Parathyroid adenoma (tissue), 2 donors: ENCODE results near the gene PIGV.

Experiments used
- H2AFZ ChIP-seq: fragments of 300-600 bp; sonication (generic); one replicate; pipeline ENCODE4 v1.7.0; 2017; ENCODE audit warnings: antibody characterized with exemption, mild to moderate bottlenecking
- H3K27ac ChIP-seq: fragments of 300-600 bp; sonication (generic); one replicate; pipeline ENCODE4 v1.7.0; 2017
- H3K27me3 ChIP-seq: fragments of 300-600 bp; sonication (generic); one replicate; pipeline ENCODE4 v1.7.0; 2017; ENCODE audit warnings: low read length; ENCODE audit not compliant: control insufficient read depth, insufficient read depth
- H3K36me3 ChIP-seq: fragments of 300-600 bp; sonication (generic); one replicate; pipeline ENCODE4 v1.7.0; 2017; ENCODE audit warnings: low read length; ENCODE audit not compliant: control insufficient read depth, insufficient read depth
- H3K4me1 ChIP-seq: fragments of 300-600 bp; sonication (generic); one replicate; pipeline ENCODE4 v1.7.0; 2017; ENCODE audit warnings: control low read depth
- H3K4me2 ChIP-seq: fragments of 300-600 bp; sonication (generic); one replicate; pipeline ENCODE4 v1.7.0; 2017; ENCODE audit warnings: low read length
- H3K4me3 ChIP-seq: fragments of 300-600 bp; sonication (generic); one replicate; pipeline ENCODE4 v1.7.0; 2017; ENCODE audit warnings: low read depth, low read length
- H3K79me2 ChIP-seq: fragments of 300-600 bp; sonication (generic); one replicate; pipeline ENCODE4 v1.7.0; 2017; ENCODE audit warnings: control low read depth
- H3K9ac ChIP-seq: fragments of 300-600 bp; sonication (generic); one replicate; pipeline ENCODE4 v1.7.0; 2017; ENCODE audit warnings: mild to moderate bottlenecking
- H3K9me3 ChIP-seq: fragments of 300-600 bp; sonication (generic); one replicate; pipeline ENCODE4 v1.7.0; 2017; ENCODE audit warnings: low read length; ENCODE audit not compliant: control insufficient read depth
- TF ChIP-seq, protein P1 (sequence below): fragments of 300-600 bp; sonication (generic); IDR thresholded peaks from one replicate; pipeline ENCODE4 v1.7.0; 2017; ENCODE audit warnings: antibody characterized with exemption, mild to moderate bottlenecking
- donor health status: primary hyperparathyroidism.

The PIGV gene

GRCh38 chr1:26768755-26769154 lies 19.0 kb upstream of the PIGV start:
- H3K4me2 ChIP-seq: peak overlapping the region; percentile 2
- H3K36me3 ChIP-seq: no peaks in the 10 kb centered on the region
- peaks cover 17% of the 10 kb centered on the region for H3K4me1 ChIP-seq
- H3K9me3 ChIP-seq: no peaks in the 10 kb centered on the region
- H3K27me3 ChIP-seq: no peaks in the 10 kb centered on the region
- no peak overlapping the region for H3K9ac ChIP-seq
- no peak overlapping the region for H2AFZ ChIP-seq
- peak overlapping the region; percentile 24 for H3K27ac ChIP-seq
- H3K4me3 ChIP-seq: no peak overlapping the region
- H3K79me2 ChIP-seq: no peaks in the 10 kb centered on the region
- TF ChIP-seq, protein P1, sequence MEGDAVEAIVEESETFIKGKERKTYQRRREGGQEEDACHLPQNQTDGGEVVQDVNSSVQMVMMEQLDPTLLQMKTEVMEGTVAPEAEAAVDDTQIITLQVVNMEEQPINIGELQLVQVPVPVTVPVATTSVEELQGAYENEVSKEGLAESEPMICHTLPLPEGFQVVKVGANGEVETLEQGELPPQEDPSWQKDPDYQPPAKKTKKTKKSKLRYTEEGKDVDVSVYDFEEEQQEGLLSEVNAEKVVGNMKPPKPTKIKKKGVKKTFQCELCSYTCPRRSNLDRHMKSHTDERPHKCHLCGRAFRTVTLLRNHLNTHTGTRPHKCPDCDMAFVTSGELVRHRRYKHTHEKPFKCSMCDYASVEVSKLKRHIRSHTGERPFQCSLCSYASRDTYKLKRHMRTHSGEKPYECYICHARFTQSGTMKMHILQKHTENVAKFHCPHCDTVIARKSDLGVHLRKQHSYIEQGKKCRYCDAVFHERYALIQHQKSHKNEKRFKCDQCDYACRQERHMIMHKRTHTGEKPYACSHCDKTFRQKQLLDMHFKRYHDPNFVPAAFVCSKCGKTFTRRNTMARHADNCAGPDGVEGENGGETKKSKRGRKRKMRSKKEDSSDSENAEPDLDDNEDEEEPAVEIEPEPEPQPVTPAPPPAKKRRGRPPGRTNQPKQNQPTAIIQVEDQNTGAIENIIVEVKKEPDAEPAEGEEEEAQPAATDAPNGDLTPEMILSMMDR: no peak

DNA sequence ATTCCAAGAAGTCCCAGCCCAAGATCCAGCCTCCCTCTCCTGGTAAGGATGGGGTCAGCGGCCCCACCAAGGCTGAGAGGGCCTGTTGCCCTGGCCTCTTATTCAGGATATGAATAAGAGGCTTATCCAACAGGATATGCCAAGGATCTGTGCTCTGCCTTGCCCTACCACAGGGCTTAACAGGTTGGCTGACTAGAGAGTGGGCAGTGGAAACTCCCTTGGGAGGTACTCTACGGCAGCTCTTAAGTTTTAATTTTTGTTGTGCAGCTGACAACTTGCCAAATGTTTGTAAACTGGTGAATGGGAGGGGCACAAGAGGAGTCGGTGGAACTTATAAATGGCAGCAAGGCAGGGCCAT lies 16.5 kb upstream of the PIGV start:
- H3K9ac ChIP-seq: no peak overlapping the region
- H3K4me1 ChIP-seq: peaks cover 17% of the 10 kb centered on the region
- no peaks in the 10 kb centered on the region for H3K36me3 ChIP-seq
- no peak overlapping the region for H2AFZ ChIP-seq
- H3K4me3 ChIP-seq: no peak overlapping the region
- TF ChIP-seq, protein P1: no peak
- H3K27me3 ChIP-seq: no peaks in the 10 kb centered on the region
- H3K79me2 ChIP-seq: no peaks in the 10 kb centered on the region
- H3K9me3 ChIP-seq: no peaks in the 10 kb centered on the region
- H3K4me2 ChIP-seq: no peak overlapping the region
- H3K27ac ChIP-seq: no peak overlapping the region

GRCh38 chr1:26771643-26772321 lies 16.0 kb upstream of the PIGV start:
- Histone ChIP-seq H3K4me2 (no peak overlapping the region), H3K4me3 (no peak overlapping the region), H3K79me2 (no peaks in the 10 kb centered on the region), H3K4me1 (peaks cover 17% of the 10 kb centered on the region), H3K9ac (no peak overlapping the region), H3K27me3 (no peaks in the 10 kb centered on the region), H3K36me3 (no peaks in the 10 kb centered on the region), H3K9me3 (no peaks in the 10 kb centered on the region), H2AFZ (no peak overlapping the region), H3K27ac (no peak overlapping the region)
- TF ChIP-seq, protein P1: no peak

GRCh38 chr1:26772687-26773086 lies 15.1 kb upstream of the PIGV start:
- H3K27ac ChIP-seq: no peak overlapping the region
- H3K4me1 ChIP-seq: peaks cover 16% of the 10 kb centered on the region
- H3K4me2 ChIP-seq: no peak overlapping the region
- H3K4me3 ChIP-seq: no peak overlapping the region
- H3K9me3 ChIP-seq: no peaks in the 10 kb centered on the region
- H3K36me3 ChIP-seq: no peaks in the 10 kb centered on the region
- H3K79me2 ChIP-seq: no peaks in the 10 kb centered on the region
- TF ChIP-seq, protein P1: no peak
- H3K9ac ChIP-seq: no peak overlapping the region
- no peak overlapping the region for H2AFZ ChIP-seq
- no peaks in the 10 kb centered on the region for H3K27me3 ChIP-seq

GRCh38 chr1:26774462-26774861 lies 13.3 kb upstream of the PIGV start:
- TF ChIP-seq, protein P1: no peak

More at GRCh38 chr1:26774462-26774861, 13.3 kb upstream of the PIGV start:
- Histone ChIP-seq H3K27ac (no peak overlapping the region), H2AFZ (no peak overlapping the region), H3K79me2 (no peaks in the 10 kb centered on the region), H3K4me2 (no peak overlapping the region), H3K27me3 (no peaks in the 10 kb centered on the region), H3K4me3 (no peak overlapping the region), H3K9me3 (no peaks in the 10 kb centered on the region), H3K4me1 (no peaks in the 10 kb centered on the region), H3K36me3 (no peaks in the 10 kb centered on the region), H3K9ac (no peak overlapping the region)
